ENCODE results near the gene NELFA.
"Not testable (repeated sequence)": the region's sequence is repeated elsewhere in the genome, so short reads cannot be mapped to it uniquely, and the experiment has no call there.

The NELFA gene

DNA sequence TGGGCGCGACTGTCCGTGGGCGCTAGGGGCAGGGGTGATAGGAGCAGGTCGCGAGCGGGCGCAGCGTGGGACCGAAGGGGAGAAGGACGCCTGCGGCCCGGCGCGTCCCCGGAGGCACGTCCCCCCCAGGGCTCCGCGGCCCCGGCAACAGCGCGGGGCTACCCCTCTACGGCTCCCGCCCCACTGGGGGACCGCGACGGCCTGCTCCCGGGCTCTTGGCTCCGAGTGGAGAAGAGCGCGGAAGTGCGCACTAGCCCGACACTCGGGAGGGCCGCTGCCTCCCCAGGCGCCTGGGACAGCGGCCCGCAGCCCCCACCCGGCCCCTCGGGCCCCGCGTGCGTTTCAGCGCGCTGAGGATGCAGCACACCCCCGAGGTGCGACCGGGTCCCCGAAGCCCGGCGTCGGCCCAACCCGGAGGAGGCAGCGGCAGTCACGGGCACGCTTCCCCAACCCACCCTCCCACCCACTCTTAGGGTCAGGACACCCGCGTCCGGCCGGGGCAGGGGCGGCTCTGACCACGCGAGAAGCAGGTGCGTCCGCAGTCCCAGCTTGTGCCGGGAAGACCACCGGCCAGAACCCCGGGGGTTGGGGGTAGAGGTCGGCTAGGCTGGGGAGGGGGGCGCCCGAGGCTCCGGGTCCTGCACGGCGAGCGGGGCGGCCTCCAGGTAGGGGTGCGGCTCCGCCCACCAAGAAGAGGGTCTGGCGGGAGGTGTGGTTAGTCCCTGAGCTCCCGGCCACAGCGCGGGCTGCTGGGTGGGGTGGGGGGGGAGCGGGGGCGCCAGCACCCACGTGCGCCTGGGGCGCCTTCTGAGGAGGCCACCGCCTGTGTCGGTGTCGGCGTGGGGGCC, 31.8 kb upstream of the NELFA start:
- DNase-seq, result no peak

GRCh38 chr4:2036866-2037265, 28.1 kb upstream of the NELFA start:
- DNase-seq, result no peak

DNA sequence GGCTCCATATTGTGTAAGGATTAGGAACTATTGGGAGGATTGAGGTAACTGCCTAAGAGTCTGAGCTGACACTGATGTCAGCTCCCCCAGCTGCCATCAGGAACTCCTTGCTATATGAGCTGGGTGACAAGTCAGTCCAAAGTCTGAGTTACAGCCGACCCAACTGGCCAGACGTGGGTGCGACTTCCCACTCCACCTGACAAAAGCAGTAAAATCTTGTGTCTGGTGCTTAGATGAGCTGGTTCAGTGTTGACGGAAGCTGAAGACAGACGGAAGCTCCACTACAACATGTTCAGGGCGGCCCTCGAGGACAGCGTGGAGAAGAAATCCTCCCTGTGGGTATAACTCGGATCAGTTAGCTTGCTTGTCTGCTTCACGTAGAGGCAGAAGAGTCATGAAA, 27.6 kb upstream of the NELFA start:
- DNase-seq, result no peak

DNA sequence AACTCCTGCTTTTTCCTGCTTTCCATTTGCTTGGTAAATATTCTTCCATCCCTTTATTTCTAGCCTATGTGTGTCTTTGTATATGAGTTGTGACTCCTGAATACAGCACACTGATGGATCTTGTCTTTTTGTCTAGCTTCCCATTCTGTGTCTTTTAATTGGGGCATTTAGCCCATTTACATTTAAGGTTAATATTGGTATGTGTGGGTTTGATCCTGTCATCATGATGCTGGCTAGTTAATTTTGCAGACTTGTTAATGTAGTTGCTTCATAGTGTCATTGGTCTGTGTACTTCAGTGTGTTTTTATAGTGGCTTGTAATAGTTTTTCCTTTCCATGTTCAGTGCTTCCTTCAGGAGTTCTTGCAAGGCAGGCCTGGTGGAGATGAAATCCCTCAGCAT, 22.4 kb upstream of the NELFA start:
- not testable (repeated sequence) for DNase-seq

GRCh38 chr4:2027120-2027519, 18.3 kb upstream of the NELFA start:
- not testable (repeated sequence) for DNase-seq

DNA sequence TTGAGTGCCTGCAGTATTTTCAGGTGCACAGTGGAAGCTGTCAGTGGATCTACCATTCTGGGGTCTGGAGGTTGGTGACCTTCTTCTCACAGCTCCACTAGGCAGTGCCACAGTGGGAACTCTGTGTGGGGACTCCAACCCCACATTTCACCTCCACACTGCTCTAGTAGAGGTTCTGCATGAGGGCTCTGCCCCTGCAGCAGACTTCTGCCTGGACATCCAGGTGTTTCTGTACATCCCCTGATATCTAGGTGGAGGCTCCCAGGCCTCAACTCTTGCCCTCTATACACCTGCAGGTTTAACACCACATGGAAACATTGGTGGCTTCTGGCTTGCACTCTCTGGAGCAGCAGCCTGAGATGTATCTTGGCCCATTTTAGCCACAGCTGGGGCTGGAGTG, 17.0 kb upstream of the NELFA start:
- DNase-seq, result no peak

- no peak for DNase-seq
Observed at GRCh38 chr4:2024683-2025082, 15.9 kb upstream of the NELFA start.

DNA sequence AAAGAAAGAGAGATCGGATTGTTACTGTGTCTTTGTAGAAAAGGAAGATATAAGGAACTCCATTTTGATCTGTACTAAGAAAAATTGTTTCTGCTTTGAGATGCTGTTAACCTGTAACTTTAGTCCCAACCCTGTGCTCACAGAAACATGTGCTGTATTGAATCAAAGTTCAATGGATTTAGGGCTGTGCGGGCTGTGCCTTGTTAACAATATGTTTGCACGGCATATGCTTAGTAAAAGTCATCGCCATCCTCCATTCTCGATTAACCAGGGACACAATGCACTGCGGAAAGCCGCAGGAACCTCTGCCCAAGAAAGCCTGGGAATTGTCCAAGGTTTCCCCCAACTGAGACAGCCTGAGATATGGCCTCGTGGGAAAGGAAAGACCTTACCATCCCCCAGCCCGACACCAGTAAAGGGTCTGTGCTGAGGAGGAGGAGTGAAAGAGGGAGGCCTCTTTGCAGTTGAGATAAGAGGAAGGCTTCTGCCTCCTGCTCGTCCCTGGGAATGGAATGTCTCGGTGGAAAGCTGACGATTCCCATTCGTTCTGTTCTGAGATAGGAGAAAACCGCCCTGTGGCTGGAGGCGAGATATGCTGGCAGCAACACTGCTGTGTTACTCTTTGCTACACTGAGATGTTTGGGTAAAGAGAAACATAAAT, 12.7 kb upstream of the NELFA start:
- DNase-seq, result not testable (repeated sequence)

DNA sequence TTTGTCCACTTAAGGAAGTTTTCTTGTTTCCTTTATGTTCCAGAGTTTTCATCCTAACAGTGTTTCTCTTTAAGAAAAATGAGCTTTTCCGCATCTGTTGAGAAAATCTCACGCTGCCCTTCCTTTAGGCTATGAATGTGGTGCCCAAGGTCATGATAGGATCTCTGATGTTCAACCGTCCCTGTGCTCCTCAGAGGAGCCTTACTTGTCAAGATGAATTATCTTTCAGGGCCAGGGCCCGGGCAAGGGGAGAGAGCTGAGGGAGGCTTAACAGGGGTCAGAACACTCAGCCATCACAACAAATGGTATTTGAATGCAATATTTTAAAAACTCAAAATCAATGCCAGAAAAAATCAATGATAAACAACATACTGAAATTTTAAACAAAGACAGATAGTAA, 6.2 kb upstream of the NELFA start:
- DNase-seq, result no peak

DNA sequence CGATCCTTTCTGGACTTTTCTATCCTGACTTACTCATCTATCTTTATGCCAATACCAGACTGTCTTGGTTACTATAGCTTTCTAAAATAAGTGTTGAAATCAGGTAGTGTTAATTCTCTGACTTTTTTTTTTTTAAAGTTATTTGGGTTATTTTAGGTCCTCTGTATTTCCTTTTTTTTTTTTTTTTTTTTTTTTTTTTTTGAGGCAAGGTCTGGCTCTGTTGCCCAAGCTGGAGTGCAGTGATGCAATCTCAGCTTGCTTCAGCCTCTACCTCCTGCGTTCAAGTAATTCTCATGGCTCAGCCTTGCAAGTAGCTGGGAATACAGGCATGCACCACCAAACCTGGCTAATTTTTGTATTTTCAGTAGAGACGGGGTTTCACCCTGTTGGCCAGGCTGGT, 2.8 kb upstream of the NELFA start:
- DNase-seq, result no peak

DNA sequence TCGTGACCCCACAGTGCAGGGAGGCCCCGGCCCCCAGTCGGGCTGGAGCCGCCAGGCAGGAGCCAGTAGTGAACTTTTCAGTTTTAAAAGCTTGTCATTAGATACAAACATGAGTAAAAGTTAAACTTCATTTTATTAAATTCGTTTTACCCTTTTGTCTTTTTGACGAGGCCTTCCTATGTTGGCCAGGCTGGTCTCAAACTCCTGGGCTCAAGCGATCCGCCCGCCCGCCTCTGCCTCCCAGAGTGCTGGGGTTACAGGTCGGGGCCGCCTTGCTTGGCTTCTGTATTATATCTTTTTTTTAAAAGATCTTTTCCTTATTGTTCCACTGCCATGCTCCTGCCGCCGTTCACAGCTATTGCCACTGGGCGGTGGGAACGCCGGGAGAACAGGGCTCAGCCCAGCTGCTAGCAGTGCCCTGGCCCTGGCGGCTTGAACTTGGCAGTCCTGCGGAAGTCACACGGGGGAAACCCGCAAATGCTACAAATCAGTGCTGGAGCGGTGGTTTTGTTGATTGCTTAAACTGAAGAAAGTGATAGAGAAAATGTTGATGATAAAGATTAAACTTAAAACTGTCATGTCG, 968 bp upstream of the NELFA start:
- peak; percentile 34 to 69 for DNase-seq

GRCh38 chr4:2008671-2008920, 178 bp downstream of the NELFA start:
- DNase-seq, result no peak

DNA sequence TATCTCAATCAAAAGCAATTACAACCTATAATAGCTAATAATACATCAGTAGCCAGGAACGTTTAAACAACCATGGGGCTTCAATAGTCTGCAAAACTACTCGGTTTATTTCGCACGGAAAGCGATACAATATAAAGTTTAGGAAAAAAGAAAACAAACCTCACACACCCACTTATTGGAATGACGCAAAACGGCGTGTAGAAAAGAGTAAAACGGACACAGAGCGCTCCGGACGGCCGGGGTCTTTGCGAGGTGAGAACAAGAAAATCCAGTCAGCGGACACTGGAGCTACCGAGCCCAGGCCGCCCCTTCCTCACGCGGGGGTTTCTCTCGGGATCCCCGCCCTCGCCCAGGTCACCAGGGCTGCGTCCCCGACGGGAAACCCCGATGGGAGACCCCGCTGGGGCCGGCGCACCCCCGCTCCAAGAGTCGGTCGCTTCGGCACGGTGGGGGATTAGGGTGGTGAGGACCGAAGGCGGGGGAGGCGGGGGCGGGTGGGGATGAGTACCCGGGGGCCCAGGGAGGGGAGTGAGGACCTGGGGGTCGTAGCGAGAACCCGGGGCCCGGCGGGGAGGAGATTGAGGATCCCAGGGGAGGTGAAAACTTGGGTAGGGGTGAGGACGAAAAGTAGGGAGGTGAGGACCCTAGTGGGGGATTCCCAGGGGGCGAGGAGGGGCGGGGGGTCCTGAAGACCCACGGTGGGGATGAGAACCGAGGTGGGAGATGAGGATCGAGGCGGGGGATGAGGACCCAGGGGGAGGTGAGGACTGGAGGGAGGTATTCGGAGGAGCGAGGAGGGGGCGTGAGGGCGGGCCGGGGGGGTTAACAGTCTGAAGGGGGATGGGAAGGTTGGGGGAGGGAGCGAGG, 737 bp downstream of the NELFA start:
- no peak for DNase-seq

- no peak for DNase-seq
Observed at GRCh38 chr4:2006956-2007653, 1.7 kb downstream of the NELFA start.

GRCh38 chr4:2006367-2006766, 2.4 kb downstream of the NELFA start:
- DNase-seq, result no peak

GRCh38 chr4:2003361-2003760, 5.4 kb downstream of the NELFA start:
- not testable (repeated sequence) for DNase-seq

DNA sequence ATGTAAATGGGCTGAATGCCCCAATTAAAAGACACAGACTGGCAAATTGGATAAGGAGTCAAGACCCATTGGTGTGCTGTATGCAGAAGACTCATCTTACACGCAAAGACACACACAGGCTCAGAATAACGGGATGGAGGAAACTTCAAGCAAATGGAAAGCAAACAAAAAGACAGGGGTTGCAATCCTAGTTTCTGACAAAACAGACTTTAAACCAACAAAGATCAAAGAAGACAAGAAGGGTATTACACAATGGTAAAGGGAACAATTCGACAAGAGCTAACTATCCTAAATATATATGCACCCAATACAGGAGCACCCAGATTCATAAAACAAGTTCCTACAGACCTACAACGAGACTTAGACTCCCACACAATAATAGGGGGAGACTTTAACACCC, 9.5 kb downstream of the NELFA start:
- not testable (repeated sequence) for DNase-seq

GRCh38 chr4:1998296-1998695, 10.5 kb downstream of the NELFA start:
- DNase-seq, result no peak

GRCh38 chr4:1997712-1998111, 11.1 kb downstream of the NELFA start:
- no peak for DNase-seq

DNA sequence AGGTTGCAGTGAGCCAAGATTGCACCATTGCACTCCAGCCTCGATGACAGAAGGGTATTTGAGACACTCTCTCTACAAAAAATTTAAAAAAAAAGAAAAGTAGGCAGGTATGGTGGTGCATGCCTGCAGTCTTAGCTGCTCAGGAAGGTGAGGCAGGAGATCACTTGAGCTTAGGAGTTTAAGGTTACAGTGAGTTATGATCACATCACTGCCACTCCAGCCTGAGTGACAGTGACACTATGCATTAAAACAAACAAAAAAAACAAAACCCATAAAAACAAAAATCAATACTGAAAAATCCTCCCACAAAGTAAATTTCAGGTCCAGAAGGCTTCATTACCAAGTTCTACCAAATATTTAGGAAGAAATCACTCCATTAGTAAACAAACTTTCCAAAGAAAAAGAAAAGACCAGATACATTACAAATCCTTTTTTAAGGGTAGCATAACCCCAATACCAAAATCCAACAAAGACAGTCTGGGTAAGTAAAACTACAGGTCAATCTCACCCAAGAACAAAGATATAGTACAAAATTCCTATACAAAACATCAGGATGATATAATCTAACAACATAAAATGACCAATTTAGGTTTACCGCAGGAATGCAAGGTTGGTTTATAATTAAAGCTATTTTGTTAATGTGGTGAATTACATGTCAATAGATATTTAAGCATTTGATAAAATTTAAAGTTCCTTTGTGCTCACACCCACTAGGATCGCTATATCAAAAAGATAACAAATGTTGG, 11.7 kb downstream of the NELFA start:
- DNase-seq, result no peak

DNA sequence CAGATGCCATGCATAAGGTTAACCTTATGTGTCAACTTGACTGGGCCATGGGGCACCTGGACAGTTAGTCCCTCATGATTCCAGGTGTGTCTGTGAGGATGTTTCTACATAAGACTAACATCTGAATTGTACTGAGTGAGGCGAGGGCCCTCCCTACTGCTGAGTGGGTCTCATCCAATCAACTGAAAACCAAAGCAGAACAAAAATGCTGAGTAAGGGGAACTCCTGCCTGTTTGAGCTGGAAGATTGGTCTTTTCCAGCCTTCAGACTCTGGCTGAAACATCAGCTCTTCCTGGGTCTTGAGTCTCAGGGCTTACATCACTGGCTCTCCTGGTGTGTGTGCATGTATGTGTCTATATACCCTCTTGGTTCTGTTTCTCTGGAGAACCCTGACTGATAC, 13.8 kb downstream of the NELFA start:
- DNase-seq, result no peak
